ENCODE measurements around the gene RASSF5.

DNA sequence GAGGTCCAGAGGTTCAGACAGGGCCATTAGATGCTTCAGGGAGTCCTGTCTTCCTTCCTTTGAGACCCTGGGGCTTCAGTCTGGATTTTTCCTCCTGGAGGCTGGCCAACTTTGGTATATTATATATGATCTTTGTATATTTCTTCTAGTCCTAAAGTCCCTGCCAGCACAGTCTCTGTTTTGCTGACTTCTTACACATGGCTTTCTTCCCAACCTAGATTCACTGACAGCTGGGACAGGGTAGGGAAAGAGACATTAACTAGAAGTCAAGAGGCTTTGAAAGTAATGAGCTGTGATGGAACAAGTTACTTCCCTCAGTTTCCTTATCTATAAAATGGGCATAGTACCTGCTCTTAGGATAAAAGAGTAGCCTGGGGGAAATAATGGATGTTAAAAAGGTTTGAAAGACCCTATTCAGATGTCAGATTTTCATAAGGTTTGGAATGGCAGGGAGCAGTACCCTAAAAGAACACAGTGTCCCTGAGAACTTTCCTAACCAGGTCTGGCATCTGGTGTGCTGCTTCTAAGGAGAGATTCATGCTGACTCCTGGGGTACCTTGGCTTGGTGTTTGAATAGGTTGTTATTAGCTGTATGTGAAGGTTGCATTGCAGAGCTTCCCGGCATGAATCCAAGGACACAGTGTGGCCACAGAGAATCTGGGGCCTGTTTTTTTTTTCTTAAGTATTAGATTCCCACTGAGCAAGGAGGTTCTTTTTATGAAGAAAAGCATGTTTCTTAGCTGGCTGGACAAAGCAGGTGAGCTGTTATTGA is 47.6 kb downstream of the RASSF5 start:
- TF ChIP-seq, protein P1, sequence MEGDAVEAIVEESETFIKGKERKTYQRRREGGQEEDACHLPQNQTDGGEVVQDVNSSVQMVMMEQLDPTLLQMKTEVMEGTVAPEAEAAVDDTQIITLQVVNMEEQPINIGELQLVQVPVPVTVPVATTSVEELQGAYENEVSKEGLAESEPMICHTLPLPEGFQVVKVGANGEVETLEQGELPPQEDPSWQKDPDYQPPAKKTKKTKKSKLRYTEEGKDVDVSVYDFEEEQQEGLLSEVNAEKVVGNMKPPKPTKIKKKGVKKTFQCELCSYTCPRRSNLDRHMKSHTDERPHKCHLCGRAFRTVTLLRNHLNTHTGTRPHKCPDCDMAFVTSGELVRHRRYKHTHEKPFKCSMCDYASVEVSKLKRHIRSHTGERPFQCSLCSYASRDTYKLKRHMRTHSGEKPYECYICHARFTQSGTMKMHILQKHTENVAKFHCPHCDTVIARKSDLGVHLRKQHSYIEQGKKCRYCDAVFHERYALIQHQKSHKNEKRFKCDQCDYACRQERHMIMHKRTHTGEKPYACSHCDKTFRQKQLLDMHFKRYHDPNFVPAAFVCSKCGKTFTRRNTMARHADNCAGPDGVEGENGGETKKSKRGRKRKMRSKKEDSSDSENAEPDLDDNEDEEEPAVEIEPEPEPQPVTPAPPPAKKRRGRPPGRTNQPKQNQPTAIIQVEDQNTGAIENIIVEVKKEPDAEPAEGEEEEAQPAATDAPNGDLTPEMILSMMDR (optimal IDR thresholded peaks at IDR 0.05 in 1 of 3, IDR thresholded peaks at IDR 0.05 in 1 of 3, conservative IDR thresholded peaks at IDR 0.05 in 1 of 3; ENCODE audit: extremely low read depth in 1 of 3, insufficient read depth in 2 of 3, low read length in 3 of 3): no peak
- TF ChIP-seq EZH2 (IDR thresholded peaks at IDR 0.05; ENCODE audit: low read length): no peak

Data from keratinocyte (primary cell).